ENCODE data around the gene ELAC2.

- TF ChIP-seq POLR2AphosphoS5 (IDR thresholded peaks at IDR 0.05; ENCODE audit: low read length) (no peak), ELK1 (IDR thresholded peaks at IDR 0.05; ENCODE audit: low read depth, low read length) (no peak), CREB1 (IDR thresholded peaks at IDR 0.05; ENCODE audit: low read depth) (no peak), ESRRA (IDR thresholded peaks at IDR 0.05; ENCODE audit: low read length) (no peak), GABPA (IDR thresholded peaks at IDR 0.05; ENCODE audit: low read depth) (no peak), REST (IDR thresholded peaks at IDR 0.05; ENCODE audit: low read depth, low read length) (no peak), KDM1A (IDR thresholded peaks at IDR 0.05; ENCODE audit: borderline replicate concordance) (no peak), ZNF592 (IDR thresholded peaks at IDR 0.05) (no peak), HDAC2 (IDR thresholded peaks at IDR 0.05) (no peak), RCOR1 (conservative IDR thresholded peaks at IDR 0.05; ENCODE audit: low read depth, low read length) (no peak), CTCF (IDR thresholded peaks at IDR 0.05 in 2 of 3, conservative IDR thresholded peaks at IDR 0.05 in 1 of 3; ENCODE audit: control insufficient read depth in 2 of 3, extremely low read depth in 1 of 3, insufficient read depth in 1 of 3, low read depth in 3 of 3, low read length in 3 of 3) (no peak), ASH2L (IDR thresholded peaks at IDR 0.05; ENCODE audit: borderline replicate concordance, low read depth) (no peak), CHD4 (IDR thresholded peaks at IDR 0.05) (no peak), GATAD2B (conservative IDR thresholded peaks at IDR 0.05; ENCODE audit: low read depth) (no peak)
These were observed 17.3 kb downstream of the ELAC2 start for GRCh38 chr17:13000561-13000960.

All from GM12878 (cell line).